Activated T-helper 1 cell treated with anti-CD3 and anti-CD28 coated beads, Interleukin-12 subunit alpha, Interleukin-12 subunit beta, Interleukin-2, Interleukin-4 antibody, amounts not matched to agents 30 ng/mL and 10 ng/mL and 1 ng/mL, durations not matched to agents 14 hours and 24 hours and 36 hours (primary cell): ENCODE data around the gene RAMP1. TPM values are rescaled to one million over a fixed set of nuclear protein-coding genes. Genes with fewer than 3 reads are reported as not detected.

ENCODE experiments used
- DNase-seq: peaks from one replicate; pipeline ENCODE4 v3.0.0; 2021; ENCODE audit warnings: low spot score
- H3K27ac Mint-ChIP-seq: one replicate; pipeline ENCODE4 v1.8.0; 2021; ENCODE audit warnings: mild to moderate bottlenecking, mixed read lengths
- H3K27me3 Mint-ChIP-seq: one replicate; pipeline ENCODE4 v1.8.0; 2022; ENCODE audit warnings: mild to moderate bottlenecking, moderate library complexity, mixed read lengths; ENCODE audit not compliant: insufficient read depth
- H3K36me3 Mint-ChIP-seq: one replicate; pipeline ENCODE4 v1.8.0; 2021; ENCODE audit warnings: low read depth, mixed read lengths
- H3K4me1 Mint-ChIP-seq: one replicate; pipeline ENCODE4 v1.8.0; 2021; ENCODE audit warnings: low read depth, mixed read lengths
- H3K4me3 Mint-ChIP-seq: one replicate; pipeline ENCODE4 v1.8.0; 2021; ENCODE audit warnings: mild to moderate bottlenecking, moderate library complexity, mixed read lengths
- H3K9me3 Mint-ChIP-seq: one replicate; pipeline ENCODE4 v1.8.0; 2021; ENCODE audit warnings: mixed read lengths
- intact Hi-C: fragments of 100-400 bp; cut with micrococcal nuclease; formaldehyde crosslinking; loops from one replicate; pipeline ENCODE4 v1.15.1; 2024
- total RNA-seq: library from RNA; stranded (reverse); gene quantifications from 2 replicates; pipeline ENCODE4 v1.2.3, GENCODE V29; 2022

RAMP1 gene
- total RNA-seq, 1 donor from 2014 or later, result 19.4 TPM

GRCh38 chr2:237923481-237924163, 64.2 kb downstream of the RAMP1 start:
- peaks cover 4% of the 10 kb centered on the region for H3K27me3 Mint-ChIP-seq
- peaks cover 4% of the 10 kb centered on the region for H3K9me3 Mint-ChIP-seq
- peak overlapping the region; percentile 74 for H3K27ac Mint-ChIP-seq
- H3K36me3 Mint-ChIP-seq, result peaks cover 6% of the 10 kb centered on the region
- peak overlapping the region; percentile 70 for H3K4me3 Mint-ChIP-seq
- peaks cover 38% of the 10 kb centered on the region for H3K4me1 Mint-ChIP-seq
- intact Hi-C loops, result loop anchor here (1.0 to 2.0 kb wide), 4 partner anchors 43 to 138 kb away; partner anchors contain the start of genes RAMP1 and SCLY
- DNase-seq, result peak; percentile 74

GRCh38 chr2:237924164-237924534, 64.7 kb downstream of the RAMP1 start:
- peaks cover 6% of the 10 kb centered on the region for H3K9me3 Mint-ChIP-seq
- H3K36me3 Mint-ChIP-seq, result peaks cover 7% of the 10 kb centered on the region
- H3K27me3 Mint-ChIP-seq, result peaks cover 4% of the 10 kb centered on the region
- peak overlapping the region; percentile 74 for H3K27ac Mint-ChIP-seq
- no peak for DNase-seq
- peak overlapping the region; percentile 70 for H3K4me3 Mint-ChIP-seq
- H3K4me1 Mint-ChIP-seq, result peaks cover 35% of the 10 kb centered on the region
- intact Hi-C loops, result no loop called here

- peaks cover 2% of the 10 kb centered on the region for H3K27me3 Mint-ChIP-seq
- H3K36me3 Mint-ChIP-seq, result peaks cover 7% of the 10 kb centered on the region
- peaks cover 24% of the 10 kb centered on the region for H3K4me1 Mint-ChIP-seq
- no peak overlapping the region for H3K4me3 Mint-ChIP-seq
- DNase-seq, result no peak
- no peak overlapping the region for H3K27ac Mint-ChIP-seq
- peaks cover 13% of the 10 kb centered on the region for H3K9me3 Mint-ChIP-seq
- intact Hi-C loops, result no loop called here
Measured at GRCh38 chr2:237927135-237927534, 67.7 kb downstream of the RAMP1 start.

- Mint-ChIP-seq H3K4me1 (peaks cover 29% of the 10 kb centered on the region), H3K4me3 (no peak overlapping the region), H3K27me3 (peaks cover 2% of the 10 kb centered on the region), H3K9me3 (peaks cover 13% of the 10 kb centered on the region), H3K36me3 (peaks cover 7% of the 10 kb centered on the region), H3K27ac (no peak overlapping the region)
- intact Hi-C loops, result no loop called here
- DNase-seq, result no peak
Measured at GRCh38 chr2:237927986-237928385, 68.6 kb downstream of the RAMP1 start.

- Mint-ChIP-seq H3K4me3 (no peak overlapping the region), H3K4me1 (peaks cover 22% of the 10 kb centered on the region), H3K27ac (no peak overlapping the region), H3K27me3 (no peaks in the 10 kb centered on the region), H3K9me3 (peaks cover 13% of the 10 kb centered on the region), H3K36me3 (peaks cover 5% of the 10 kb centered on the region)
- intact Hi-C loops, result loop anchor here (5.0 kb wide), 1 partner anchor 1397 kb away; no protein-coding TSS in a partner anchor
- DNase-seq, result no peak
Measured at GRCh38 chr2:237929979-237930378, 70.6 kb downstream of the RAMP1 start.

GRCh38 chr2:237931205-237931721, 71.8 kb downstream of the RAMP1 start:
- H3K27ac Mint-ChIP-seq, result no peak overlapping the region
- H3K27me3 Mint-ChIP-seq, result no peaks in the 10 kb centered on the region
- no peak overlapping the region for H3K4me3 Mint-ChIP-seq
- no peak for DNase-seq
- intact Hi-C loops, result loop anchor here (5.0 kb wide), 1 partner anchor 1396 kb away; no protein-coding TSS in a partner anchor
- H3K4me1 Mint-ChIP-seq, result peaks cover 22% of the 10 kb centered on the region
- H3K9me3 Mint-ChIP-seq, result peaks cover 13% of the 10 kb centered on the region
- H3K36me3 Mint-ChIP-seq, result peaks cover 5% of the 10 kb centered on the region

- Mint-ChIP-seq H3K4me1 (peaks cover 15% of the 10 kb centered on the region), H3K27ac (peak overlapping the region; percentile 38), H3K4me3 (no peak overlapping the region), H3K36me3 (peaks cover 5% of the 10 kb centered on the region), H3K27me3 (no peaks in the 10 kb centered on the region), H3K9me3 (peaks cover 12% of the 10 kb centered on the region)
- no peak for DNase-seq
- intact Hi-C loops, result loop anchor here (5.0 kb wide), 1 partner anchor 1395 kb away; no protein-coding TSS in a partner anchor
Measured at GRCh38 chr2:237932731-237933131, 73.3 kb downstream of the RAMP1 start.

GRCh38 chr2:237934186-237934585, 74.8 kb downstream of the RAMP1 start:
- H3K9me3 Mint-ChIP-seq, result peaks cover 7% of the 10 kb centered on the region
- H3K36me3 Mint-ChIP-seq, result no peaks in the 10 kb centered on the region
- no peak overlapping the region for H3K27ac Mint-ChIP-seq
- H3K4me1 Mint-ChIP-seq, result peaks cover 20% of the 10 kb centered on the region
- no peaks in the 10 kb centered on the region for H3K27me3 Mint-ChIP-seq
- DNase-seq, result no peak
- intact Hi-C loops, result loop anchor here (5.0 kb wide), 1 partner anchor 1393 kb away; no protein-coding TSS in a partner anchor
- no peak overlapping the region for H3K4me3 Mint-ChIP-seq

- Mint-ChIP-seq H3K9me3 (no peaks in the 10 kb centered on the region), H3K4me3 (no peak overlapping the region), H3K27ac (no peak overlapping the region), H3K27me3 (no peaks in the 10 kb centered on the region), H3K4me1 (peaks cover 35% of the 10 kb centered on the region), H3K36me3 (no peaks in the 10 kb centered on the region)
- intact Hi-C loops, result no loop called here
- no peak for DNase-seq
Measured at GRCh38 chr2:237935740-237936452, 76.5 kb downstream of the RAMP1 start.

GRCh38 chr2:237939251-237939650, 79.8 kb downstream of the RAMP1 start:
- Mint-ChIP-seq H3K27me3 (no peaks in the 10 kb centered on the region), H3K36me3 (peaks cover 2% of the 10 kb centered on the region), H3K4me1 (peaks cover 56% of the 10 kb centered on the region), H3K9me3 (peaks cover 5% of the 10 kb centered on the region), H3K27ac (no peak overlapping the region), H3K4me3 (no peak overlapping the region)
- no peak for DNase-seq
- intact Hi-C loops, result no loop called here

GRCh38 chr2:237940828-237941227, 81.4 kb downstream of the RAMP1 start:
- Mint-ChIP-seq H3K4me3 (no peak overlapping the region), H3K27me3 (no peaks in the 10 kb centered on the region), H3K4me1 (peaks cover 60% of the 10 kb centered on the region), H3K27ac (no peak overlapping the region), H3K9me3 (peaks cover 20% of the 10 kb centered on the region), H3K36me3 (peaks cover 5% of the 10 kb centered on the region)
- DNase-seq, result no peak
- intact Hi-C loops, result no loop called here

- Mint-ChIP-seq H3K4me3 (no peak overlapping the region), H3K27me3 (no peaks in the 10 kb centered on the region), H3K27ac (peak overlapping the region; percentile 82), H3K4me1 (peaks cover 61% of the 10 kb centered on the region), H3K9me3 (peaks cover 24% of the 10 kb centered on the region), H3K36me3 (peaks cover 7% of the 10 kb centered on the region)
- intact Hi-C loops, result no loop called here
- no peak for DNase-seq
Measured at GRCh38 chr2:237941239-237941638, 81.8 kb downstream of the RAMP1 start.

GRCh38 chr2:237942513-237942899, 83.1 kb downstream of the RAMP1 start:
- DNase-seq, result no peak
- peaks cover 63% of the 10 kb centered on the region for H3K4me1 Mint-ChIP-seq
- H3K9me3 Mint-ChIP-seq, result peaks cover 33% of the 10 kb centered on the region
- intact Hi-C loops, result no loop called here
- H3K4me3 Mint-ChIP-seq, result peak overlapping the region; percentile 5
- peaks cover 4% of the 10 kb centered on the region for H3K27me3 Mint-ChIP-seq
- H3K36me3 Mint-ChIP-seq, result peaks cover 7% of the 10 kb centered on the region
- peak overlapping the region; percentile 82 for H3K27ac Mint-ChIP-seq
